SK-N-SH (cell line): ENCODE data around the gene CASP7.

Experiments
- ELF1 ChIP-seq: IDR thresholded peaks from 2 replicates; pipeline ENCODE4 v1.4.0; 2012
- EP300 ChIP-seq, 2 experiments: IDR thresholded peaks; 2 replicates each; pipeline versions ENCODE4 v1.4.0 to v1.6.1; 2012; ENCODE audit warnings: borderline replicate concordance in 1 of 2, low read depth in 1 of 2, low read length in 1 of 2
- EZH2phosphoT487 ChIP-seq: fragments of 200-600 bp; sonication (generic); IDR thresholded peaks from 2 replicates; pipeline ENCODE4 v1.6.1; 2017; ENCODE audit warnings: low read depth, mixed run types, mild to moderate bottlenecking, antibody characterized with exemption, moderate library complexity, borderline replicate concordance
- SMC3 ChIP-seq: IDR thresholded peaks from 2 replicates; pipeline ENCODE4 v1.6.1; 2012; ENCODE audit warnings: low read depth, low read length, improper control_type of control experiment
- TAF1 ChIP-seq: IDR thresholded peaks from 2 replicates; pipeline ENCODE4 v1.6.1; 2012; ENCODE audit warnings: low read depth, mild to moderate bottlenecking, low read length, moderate library complexity, borderline replicate concordance
- TF ChIP-seq, protein P1 (sequence below): fragments of 200-600 bp; sonication (generic); IDR thresholded peaks from 2 replicates; pipeline ENCODE4 v1.6.1; 2017; ENCODE audit warnings: antibody characterized with exemption, mild to moderate bottlenecking, moderate library complexity
- TF ChIP-seq, protein P2 (sequence below): IDR thresholded peaks from 2 replicates; pipeline ENCODE4 v1.6.1; 2012; ENCODE audit warnings: mild to moderate bottlenecking, low read depth, low read length, moderate library complexity

DNA sequence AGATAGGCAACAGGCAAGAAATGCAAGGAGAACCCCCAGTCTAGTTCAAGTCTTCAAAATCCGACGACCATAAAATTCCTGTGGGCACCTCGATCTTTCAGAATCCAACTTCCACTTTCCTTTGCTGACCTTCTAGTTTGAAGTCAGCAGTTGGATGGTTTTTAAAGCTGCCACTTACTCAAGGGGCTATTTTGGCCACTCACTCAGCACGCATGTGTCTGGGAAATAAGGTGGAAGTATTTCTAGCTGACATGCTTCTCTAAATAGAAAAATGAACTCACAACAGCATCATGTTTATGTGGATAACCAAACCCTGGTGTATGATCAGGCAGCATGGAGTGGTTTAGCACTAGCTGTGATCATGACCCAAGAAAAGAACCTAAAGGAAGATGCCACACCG, 15.8 kb upstream of the CASP7 start, which contains the start of gene NRAP:
- TF ChIP-seq, protein P1, sequence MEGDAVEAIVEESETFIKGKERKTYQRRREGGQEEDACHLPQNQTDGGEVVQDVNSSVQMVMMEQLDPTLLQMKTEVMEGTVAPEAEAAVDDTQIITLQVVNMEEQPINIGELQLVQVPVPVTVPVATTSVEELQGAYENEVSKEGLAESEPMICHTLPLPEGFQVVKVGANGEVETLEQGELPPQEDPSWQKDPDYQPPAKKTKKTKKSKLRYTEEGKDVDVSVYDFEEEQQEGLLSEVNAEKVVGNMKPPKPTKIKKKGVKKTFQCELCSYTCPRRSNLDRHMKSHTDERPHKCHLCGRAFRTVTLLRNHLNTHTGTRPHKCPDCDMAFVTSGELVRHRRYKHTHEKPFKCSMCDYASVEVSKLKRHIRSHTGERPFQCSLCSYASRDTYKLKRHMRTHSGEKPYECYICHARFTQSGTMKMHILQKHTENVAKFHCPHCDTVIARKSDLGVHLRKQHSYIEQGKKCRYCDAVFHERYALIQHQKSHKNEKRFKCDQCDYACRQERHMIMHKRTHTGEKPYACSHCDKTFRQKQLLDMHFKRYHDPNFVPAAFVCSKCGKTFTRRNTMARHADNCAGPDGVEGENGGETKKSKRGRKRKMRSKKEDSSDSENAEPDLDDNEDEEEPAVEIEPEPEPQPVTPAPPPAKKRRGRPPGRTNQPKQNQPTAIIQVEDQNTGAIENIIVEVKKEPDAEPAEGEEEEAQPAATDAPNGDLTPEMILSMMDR, result no peak
- TF ChIP-seq EZH2phosphoT487 (no peak), ELF1 (no peak), TAF1 (no peak), EP300 (IDR thresholded peaks at IDR 0.05; ENCODE audit: borderline replicate concordance in 1 of 2, low read depth in 1 of 2, low read length in 1 of 2) (no peak), SMC3 (no peak)
- TF ChIP-seq, protein P2, sequence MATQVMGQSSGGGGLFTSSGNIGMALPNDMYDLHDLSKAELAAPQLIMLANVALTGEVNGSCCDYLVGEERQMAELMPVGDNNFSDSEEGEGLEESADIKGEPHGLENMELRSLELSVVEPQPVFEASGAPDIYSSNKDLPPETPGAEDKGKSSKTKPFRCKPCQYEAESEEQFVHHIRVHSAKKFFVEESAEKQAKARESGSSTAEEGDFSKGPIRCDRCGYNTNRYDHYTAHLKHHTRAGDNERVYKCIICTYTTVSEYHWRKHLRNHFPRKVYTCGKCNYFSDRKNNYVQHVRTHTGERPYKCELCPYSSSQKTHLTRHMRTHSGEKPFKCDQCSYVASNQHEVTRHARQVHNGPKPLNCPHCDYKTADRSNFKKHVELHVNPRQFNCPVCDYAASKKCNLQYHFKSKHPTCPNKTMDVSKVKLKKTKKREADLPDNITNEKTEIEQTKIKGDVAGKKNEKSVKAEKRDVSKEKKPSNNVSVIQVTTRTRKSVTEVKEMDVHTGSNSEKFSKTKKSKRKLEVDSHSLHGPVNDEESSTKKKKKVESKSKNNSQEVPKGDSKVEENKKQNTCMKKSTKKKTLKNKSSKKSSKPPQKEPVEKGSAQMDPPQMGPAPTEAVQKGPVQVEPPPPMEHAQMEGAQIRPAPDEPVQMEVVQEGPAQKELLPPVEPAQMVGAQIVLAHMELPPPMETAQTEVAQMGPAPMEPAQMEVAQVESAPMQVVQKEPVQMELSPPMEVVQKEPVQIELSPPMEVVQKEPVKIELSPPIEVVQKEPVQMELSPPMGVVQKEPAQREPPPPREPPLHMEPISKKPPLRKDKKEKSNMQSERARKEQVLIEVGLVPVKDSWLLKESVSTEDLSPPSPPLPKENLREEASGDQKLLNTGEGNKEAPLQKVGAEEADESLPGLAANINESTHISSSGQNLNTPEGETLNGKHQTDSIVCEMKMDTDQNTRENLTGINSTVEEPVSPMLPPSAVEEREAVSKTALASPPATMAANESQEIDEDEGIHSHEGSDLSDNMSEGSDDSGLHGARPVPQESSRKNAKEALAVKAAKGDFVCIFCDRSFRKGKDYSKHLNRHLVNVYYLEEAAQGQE, result no peak
